ENCODE measurements around the gene SEMA3F.

SEMA3F gene

DNA sequence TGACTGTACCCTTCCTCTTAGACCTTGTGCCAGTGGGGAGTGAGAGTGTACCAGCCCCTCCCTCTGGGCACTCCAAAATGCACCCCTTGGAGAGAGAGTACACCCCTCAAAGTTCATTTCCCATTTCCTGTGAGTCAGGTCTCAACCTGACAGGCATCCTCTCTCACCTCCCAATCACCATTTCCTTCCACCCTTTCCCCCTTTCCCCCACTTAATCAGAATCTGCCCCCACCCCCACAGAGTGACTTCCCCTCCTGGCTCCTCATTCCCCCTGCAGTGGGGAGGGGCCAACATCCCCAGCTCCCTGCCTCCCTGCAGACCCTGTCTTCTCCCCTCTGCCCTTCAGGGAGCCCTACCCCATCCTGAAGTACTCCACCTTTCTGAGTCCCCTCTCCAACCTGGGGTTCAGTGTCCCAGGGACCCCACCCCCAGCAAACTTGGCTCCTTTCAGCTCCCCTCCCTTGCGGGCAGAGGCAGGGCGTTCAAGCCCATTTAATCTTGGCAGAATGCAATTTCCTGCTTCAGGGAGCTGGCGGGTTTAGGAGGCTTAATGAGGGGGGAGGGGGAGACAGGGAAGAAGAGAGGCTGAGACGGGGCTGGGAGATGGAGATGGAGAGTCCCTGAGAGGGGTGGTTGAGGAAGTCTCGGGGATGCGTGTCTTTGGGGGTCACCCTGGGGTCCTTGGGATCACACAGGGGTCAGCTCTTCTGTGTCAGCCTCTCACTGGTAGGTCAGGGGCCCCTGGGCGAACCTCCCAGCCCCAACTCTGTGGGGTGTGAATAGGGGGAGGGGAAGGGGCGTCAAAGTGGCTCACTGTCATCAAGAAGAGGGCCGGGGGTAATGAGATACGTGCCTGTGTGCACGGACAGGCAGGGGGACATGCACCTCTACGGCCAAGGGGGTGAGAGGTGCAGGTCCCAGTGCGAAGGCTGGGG, 16.6 kb upstream of the SEMA3F start:
- TF ChIP-seq, protein P1, sequence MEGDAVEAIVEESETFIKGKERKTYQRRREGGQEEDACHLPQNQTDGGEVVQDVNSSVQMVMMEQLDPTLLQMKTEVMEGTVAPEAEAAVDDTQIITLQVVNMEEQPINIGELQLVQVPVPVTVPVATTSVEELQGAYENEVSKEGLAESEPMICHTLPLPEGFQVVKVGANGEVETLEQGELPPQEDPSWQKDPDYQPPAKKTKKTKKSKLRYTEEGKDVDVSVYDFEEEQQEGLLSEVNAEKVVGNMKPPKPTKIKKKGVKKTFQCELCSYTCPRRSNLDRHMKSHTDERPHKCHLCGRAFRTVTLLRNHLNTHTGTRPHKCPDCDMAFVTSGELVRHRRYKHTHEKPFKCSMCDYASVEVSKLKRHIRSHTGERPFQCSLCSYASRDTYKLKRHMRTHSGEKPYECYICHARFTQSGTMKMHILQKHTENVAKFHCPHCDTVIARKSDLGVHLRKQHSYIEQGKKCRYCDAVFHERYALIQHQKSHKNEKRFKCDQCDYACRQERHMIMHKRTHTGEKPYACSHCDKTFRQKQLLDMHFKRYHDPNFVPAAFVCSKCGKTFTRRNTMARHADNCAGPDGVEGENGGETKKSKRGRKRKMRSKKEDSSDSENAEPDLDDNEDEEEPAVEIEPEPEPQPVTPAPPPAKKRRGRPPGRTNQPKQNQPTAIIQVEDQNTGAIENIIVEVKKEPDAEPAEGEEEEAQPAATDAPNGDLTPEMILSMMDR (IDR thresholded peaks at IDR 0.05; ENCODE audit: borderline replicate concordance, insufficient read depth, low read depth, low read length) = no peak
- H3K4me3 ChIP-seq (ENCODE audit: low read depth, low read length) = no peak overlapping the region

- TF ChIP-seq, protein P1 (IDR thresholded peaks at IDR 0.05; ENCODE audit: borderline replicate concordance, insufficient read depth, low read depth, low read length) = no peak
Measured at GRCh38 chr3:50139308-50139707, 15.8 kb upstream of the SEMA3F start.

DNA sequence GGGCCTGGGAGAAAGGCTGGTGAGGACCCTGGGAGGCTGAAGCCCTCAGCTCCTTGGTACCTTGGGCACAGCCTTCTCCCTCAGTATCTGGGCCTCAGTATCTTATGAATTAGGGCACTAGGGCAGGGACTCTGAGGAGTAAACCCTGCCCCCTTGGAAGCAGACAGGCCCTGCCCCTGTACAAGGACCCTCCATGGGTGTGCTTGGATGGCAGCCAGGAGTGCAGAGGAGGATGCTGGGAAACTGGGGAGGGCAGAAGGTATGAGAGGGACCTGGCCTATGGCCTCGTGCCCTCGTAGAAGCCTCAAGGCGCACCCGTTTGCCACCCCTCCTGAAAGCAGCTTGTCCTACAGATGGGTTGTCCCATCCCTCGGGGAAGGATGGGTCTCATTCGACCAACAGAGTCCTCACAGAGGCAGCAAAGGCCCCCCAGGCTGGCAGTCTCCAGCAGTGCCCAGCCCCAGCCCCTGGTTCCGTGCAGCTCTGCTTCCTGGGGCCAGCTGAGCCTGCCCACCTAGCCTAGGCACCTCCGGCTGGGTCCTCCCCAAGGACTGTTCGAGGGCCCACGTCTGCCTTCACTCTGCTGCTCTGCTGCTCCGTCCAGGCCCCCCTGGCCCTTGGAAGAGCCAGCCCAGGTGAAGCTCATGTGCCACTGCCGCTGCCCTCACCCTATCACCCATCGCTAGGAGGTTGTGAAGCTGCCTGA, 15.3 kb upstream of the SEMA3F start:
- no peak overlapping the region for H3K4me3 ChIP-seq (ENCODE audit: low read depth, low read length)
- TF ChIP-seq, protein P1 (IDR thresholded peaks at IDR 0.05; ENCODE audit: borderline replicate concordance, insufficient read depth, low read depth, low read length) = no peak

More at GRCh38 chr3:50139308-50139707, 15.8 kb upstream of the SEMA3F start:
- H3K4me3 ChIP-seq (ENCODE audit: low read depth, low read length) = no peak overlapping the region

GRCh38 chr3:50140990-50141389, 14.1 kb upstream of the SEMA3F start:
- H3K4me3 ChIP-seq (ENCODE audit: low read depth, low read length) = no peak overlapping the region
- TF ChIP-seq, protein P1 (IDR thresholded peaks at IDR 0.05; ENCODE audit: borderline replicate concordance, insufficient read depth, low read depth, low read length) = no peak

DNA sequence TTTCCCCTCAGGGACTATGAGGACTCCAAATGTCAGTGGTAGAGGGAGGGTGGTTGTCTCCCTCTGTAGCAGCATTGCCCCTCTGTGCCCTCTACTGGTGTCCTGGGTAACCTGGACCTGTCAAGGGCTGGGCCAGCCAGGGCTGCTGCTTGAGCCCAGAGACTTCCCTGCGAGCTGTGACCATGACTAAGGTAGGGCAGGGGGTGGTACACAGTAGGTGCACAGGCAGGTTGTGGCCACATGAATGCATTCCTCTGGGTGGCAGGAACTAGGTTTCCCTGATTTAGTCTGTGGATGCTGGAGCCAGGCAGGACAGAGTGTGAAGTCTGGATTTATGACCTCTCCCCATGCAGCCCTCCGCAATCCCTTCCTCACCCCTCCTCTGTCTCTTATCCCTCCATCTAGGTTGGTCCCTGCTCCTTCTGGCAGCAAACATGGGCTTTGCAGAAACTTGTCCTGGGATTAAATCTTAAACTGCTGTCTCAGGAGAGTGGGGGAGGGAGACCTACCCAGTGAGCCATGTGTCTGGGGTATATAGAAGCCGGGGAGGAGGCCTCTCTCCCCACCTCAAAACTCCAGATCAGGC, 8.7 kb upstream of the SEMA3F start:
- TF ChIP-seq, protein P1 (IDR thresholded peaks at IDR 0.05; ENCODE audit: borderline replicate concordance, insufficient read depth, low read depth, low read length) = no peak
- no peak overlapping the region for H3K4me3 ChIP-seq (ENCODE audit: low read depth, low read length)

DNA sequence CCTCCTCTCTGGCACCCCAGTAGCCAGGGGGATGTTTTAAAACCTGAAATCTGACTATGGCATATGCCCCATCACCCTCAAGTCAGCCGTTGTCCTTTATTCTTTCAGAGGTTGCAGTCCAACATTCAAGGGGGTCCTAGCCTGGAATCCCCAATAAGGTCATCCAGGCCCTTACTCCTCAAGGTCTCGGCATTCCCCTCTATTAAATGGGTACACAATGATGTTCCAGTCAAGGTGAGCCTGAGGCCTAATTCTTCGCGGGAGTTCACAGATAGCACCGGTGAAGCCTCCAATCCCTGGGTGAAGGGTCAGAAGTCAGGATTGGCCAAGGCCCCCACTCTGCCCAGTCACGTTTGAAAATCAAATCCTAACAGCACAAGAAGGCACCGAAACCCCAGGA, 8.1 kb upstream of the SEMA3F start:
- TF ChIP-seq, protein P1 (IDR thresholded peaks at IDR 0.05; ENCODE audit: borderline replicate concordance, insufficient read depth, low read depth, low read length) = no peak

More for the DNA sequence above, 8.1 kb upstream of the SEMA3F start:
- no peak overlapping the region for H3K4me3 ChIP-seq (ENCODE audit: low read depth, low read length)

Data from GM12875 (cell line).